ENCODE data around the gene SNX25. TPM values are rescaled to one million over a fixed set of nuclear protein-coding genes. Genes with fewer than 3 reads are reported as not detected.

The SNX25 gene
- total RNA-seq, 1 donor from 2014 or later: 24.1 TPM

GRCh38 chr4:185374573-185374972 is 165.2 kb downstream of the SNX25 start:
- Mint-ChIP-seq H3K36me3 (ENCODE audit: low read depth) (no peaks in the 10 kb centered on the region), H3K4me3 (ENCODE audit: low read depth) (no peak overlapping the region), H3K27me3 (ENCODE audit: low read depth) (no peaks in the 10 kb centered on the region), H3K9me3 (no peaks in the 10 kb centered on the region), H3K4me1 (ENCODE audit: low read depth) (no peaks in the 10 kb centered on the region), H3K27ac (no peak overlapping the region)
- intact Hi-C loops (cut with micrococcal nuclease): no loop called here
- no peak for DNase-seq (ENCODE audit: low spot score)

GRCh38 chr4:185378264-185378663 is 168.9 kb downstream of the SNX25 start:
- H3K36me3 Mint-ChIP-seq (ENCODE audit: low read depth): peaks cover 8% of the 10 kb centered on the region
- peaks cover 7% of the 10 kb centered on the region for H3K9me3 Mint-ChIP-seq
- no peak overlapping the region for H3K4me3 Mint-ChIP-seq (ENCODE audit: low read depth)
- DNase-seq (ENCODE audit: low spot score): no peak
- H3K27ac Mint-ChIP-seq: no peak overlapping the region
- H3K27me3 Mint-ChIP-seq (ENCODE audit: low read depth): no peaks in the 10 kb centered on the region
- intact Hi-C loops (cut with micrococcal nuclease): no loop called here
- no peaks in the 10 kb centered on the region for H3K4me1 Mint-ChIP-seq (ENCODE audit: low read depth)

DNA sequence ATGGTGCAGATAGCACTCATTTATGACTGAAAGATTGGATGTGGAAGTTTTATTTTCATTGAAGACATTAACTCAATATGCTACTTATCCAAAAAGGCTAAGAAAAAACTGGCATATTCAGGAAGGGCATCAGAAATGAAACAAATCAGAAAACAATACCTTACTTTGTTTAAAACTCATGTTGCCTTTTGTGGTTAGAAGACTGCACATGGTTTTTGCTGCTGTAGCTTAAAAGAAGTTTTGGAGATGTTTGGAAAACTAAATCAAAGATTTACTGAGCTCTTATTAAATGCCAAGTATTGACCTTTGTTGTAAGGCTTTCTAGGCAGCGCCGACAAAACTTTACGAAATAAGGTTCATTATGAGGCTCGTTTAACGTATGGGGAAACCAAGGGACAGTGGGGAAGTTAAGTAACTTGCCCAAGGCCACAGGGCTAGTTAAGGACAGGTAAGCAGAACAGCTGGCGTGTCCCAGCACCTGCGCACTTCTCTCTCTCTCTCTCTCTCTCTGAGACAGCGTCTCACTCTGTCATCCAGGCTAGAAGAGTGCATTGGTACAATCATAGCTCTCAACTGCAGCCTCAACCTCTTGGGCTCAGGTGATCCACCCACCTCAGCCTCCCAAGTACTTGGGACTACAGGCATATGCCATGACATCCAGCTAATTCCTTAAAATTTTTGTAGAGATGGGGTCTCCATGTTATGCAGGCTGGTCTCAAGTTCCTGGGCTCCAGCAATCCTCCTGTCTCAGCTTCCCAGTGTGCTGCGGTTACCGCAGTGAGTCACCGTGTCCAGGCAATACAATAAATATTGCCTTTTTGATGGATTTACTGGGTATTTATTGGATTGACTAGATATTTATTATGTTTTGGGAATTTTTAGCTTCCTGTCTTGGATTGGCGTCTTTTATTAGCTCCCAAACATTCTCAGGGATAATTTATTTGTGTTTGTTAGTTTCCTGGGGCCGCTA is 170.2 kb downstream of the SNX25 start:
- Mint-ChIP-seq H3K27ac (no peak overlapping the region), H3K36me3 (ENCODE audit: low read depth) (peaks cover 8% of the 10 kb centered on the region), H3K4me1 (ENCODE audit: low read depth) (peaks cover 4% of the 10 kb centered on the region), H3K27me3 (ENCODE audit: low read depth) (no peaks in the 10 kb centered on the region), H3K4me3 (ENCODE audit: low read depth) (no peak overlapping the region), H3K9me3 (peaks cover 7% of the 10 kb centered on the region)
- intact Hi-C loops (cut with micrococcal nuclease): no loop called here
- DNase-seq (ENCODE audit: low spot score): no peak

DNA sequence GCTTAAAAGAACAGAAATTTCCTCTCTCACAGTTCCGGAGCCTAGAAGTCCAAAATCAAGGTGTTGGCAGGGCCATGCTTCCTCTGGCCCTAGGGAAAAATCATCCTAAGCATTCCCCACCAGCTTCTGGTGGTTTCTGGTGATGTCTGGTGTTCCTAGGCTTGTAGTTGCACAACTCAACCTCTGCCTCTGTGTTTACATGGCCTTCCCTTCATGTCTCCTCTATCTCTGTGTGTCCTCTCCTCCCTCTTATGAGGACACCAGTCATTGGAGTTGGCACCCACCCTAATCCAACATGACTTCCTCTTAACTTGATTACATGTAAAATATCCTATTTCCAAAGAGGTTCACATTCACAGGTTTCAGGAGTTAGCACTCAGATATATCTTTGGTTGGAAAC is 170.9 kb downstream of the SNX25 start:
- H3K36me3 Mint-ChIP-seq (ENCODE audit: low read depth): peaks cover 8% of the 10 kb centered on the region
- H3K27me3 Mint-ChIP-seq (ENCODE audit: low read depth): no peaks in the 10 kb centered on the region
- H3K4me3 Mint-ChIP-seq (ENCODE audit: low read depth): no peak overlapping the region
- intact Hi-C loops (cut with micrococcal nuclease): no loop called here
- H3K27ac Mint-ChIP-seq: no peak overlapping the region
- H3K9me3 Mint-ChIP-seq: peaks cover 7% of the 10 kb centered on the region
- no peak for DNase-seq (ENCODE audit: low spot score)
- peaks cover 10% of the 10 kb centered on the region for H3K4me1 Mint-ChIP-seq (ENCODE audit: low read depth)

GRCh38 chr4:185381288-185382196 is 172.1 kb downstream of the SNX25 start:
- DNase-seq (ENCODE audit: low spot score): no peak
- no peak overlapping the region for H3K27ac Mint-ChIP-seq
- intact Hi-C loops (cut with micrococcal nuclease): no loop called here
- peaks cover 7% of the 10 kb centered on the region for H3K9me3 Mint-ChIP-seq
- no peaks in the 10 kb centered on the region for H3K27me3 Mint-ChIP-seq (ENCODE audit: low read depth)
- peaks cover 14% of the 10 kb centered on the region for H3K4me1 Mint-ChIP-seq (ENCODE audit: low read depth)
- H3K4me3 Mint-ChIP-seq (ENCODE audit: low read depth): no peak overlapping the region
- H3K36me3 Mint-ChIP-seq (ENCODE audit: low read depth): peaks cover 8% of the 10 kb centered on the region

GRCh38 chr4:185382754-185383153 is 173.4 kb downstream of the SNX25 start:
- no peak overlapping the region for H3K27ac Mint-ChIP-seq
- H3K36me3 Mint-ChIP-seq (ENCODE audit: low read depth): peaks cover 8% of the 10 kb centered on the region
- peaks cover 7% of the 10 kb centered on the region for H3K9me3 Mint-ChIP-seq
- no peak for DNase-seq (ENCODE audit: low spot score)
- H3K4me1 Mint-ChIP-seq (ENCODE audit: low read depth): peaks cover 14% of the 10 kb centered on the region
- no peaks in the 10 kb centered on the region for H3K27me3 Mint-ChIP-seq (ENCODE audit: low read depth)
- intact Hi-C loops (cut with micrococcal nuclease): no loop called here
- no peak overlapping the region for H3K4me3 Mint-ChIP-seq (ENCODE audit: low read depth)

- H3K36me3 Mint-ChIP-seq (ENCODE audit: low read depth): peaks cover 8% of the 10 kb centered on the region
- no peaks in the 10 kb centered on the region for H3K27me3 Mint-ChIP-seq (ENCODE audit: low read depth)
- H3K4me3 Mint-ChIP-seq (ENCODE audit: low read depth): no peak overlapping the region
- intact Hi-C loops (cut with micrococcal nuclease): no loop called here
- peaks cover 7% of the 10 kb centered on the region for H3K9me3 Mint-ChIP-seq
- no peak for DNase-seq (ENCODE audit: low spot score)
- H3K4me1 Mint-ChIP-seq (ENCODE audit: low read depth): peaks cover 14% of the 10 kb centered on the region
- no peak overlapping the region for H3K27ac Mint-ChIP-seq
Measured at GRCh38 chr4:185383451-185383850, 174.1 kb downstream of the SNX25 start.

DNA sequence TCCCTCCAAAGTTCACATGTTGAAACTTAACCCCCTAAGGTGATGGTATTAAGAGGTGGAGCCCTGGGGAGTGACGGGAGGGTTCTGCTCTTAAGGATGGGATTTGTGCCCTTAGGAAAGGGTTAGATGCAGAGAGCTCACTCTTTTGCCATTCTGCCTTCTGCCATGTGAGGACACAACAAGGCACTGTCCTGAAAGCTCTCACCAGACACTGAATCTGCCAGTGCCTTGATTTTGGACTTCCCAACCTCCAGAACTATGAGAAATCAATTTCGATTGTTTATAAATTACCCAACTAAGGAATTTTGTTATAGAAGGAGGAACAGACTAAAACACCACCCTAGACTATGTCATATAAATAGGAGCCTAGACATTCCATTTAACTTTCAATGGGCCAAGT is 174.7 kb downstream of the SNX25 start:
- peaks cover 8% of the 10 kb centered on the region for H3K36me3 Mint-ChIP-seq (ENCODE audit: low read depth)

DNA sequence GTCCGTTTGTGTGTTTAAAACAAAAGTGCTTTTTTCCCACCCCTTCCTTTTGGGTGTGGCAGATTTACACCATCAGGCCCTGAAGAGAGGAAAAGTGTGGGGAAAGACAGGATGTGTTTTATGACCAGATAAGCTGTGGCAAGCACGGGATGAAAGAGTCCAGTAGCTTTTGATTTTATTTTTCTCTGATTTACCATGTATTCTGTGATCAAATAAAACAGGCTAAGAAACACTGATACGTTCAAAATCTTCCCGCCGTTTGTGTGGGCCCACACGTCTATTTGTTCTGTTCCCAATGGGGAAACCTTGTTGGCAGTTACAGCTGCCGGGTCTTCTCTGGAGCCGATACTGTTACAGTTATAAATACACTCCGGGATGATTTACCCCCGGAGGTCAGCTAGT is 175.5 kb downstream of the SNX25 start:
- H3K27me3 Mint-ChIP-seq (ENCODE audit: low read depth): no peaks in the 10 kb centered on the region
- intact Hi-C loops (cut with micrococcal nuclease): no loop called here
- H3K36me3 Mint-ChIP-seq (ENCODE audit: low read depth): peaks cover 8% of the 10 kb centered on the region
- H3K4me3 Mint-ChIP-seq (ENCODE audit: low read depth): no peak overlapping the region
- DNase-seq (ENCODE audit: low spot score): no peak
- H3K9me3 Mint-ChIP-seq: peaks cover 7% of the 10 kb centered on the region
- H3K4me1 Mint-ChIP-seq (ENCODE audit: low read depth): peaks cover 14% of the 10 kb centered on the region
- H3K27ac Mint-ChIP-seq: no peak overlapping the region

More for the DNA sequence above, 174.7 kb downstream of the SNX25 start:
- Mint-ChIP-seq H3K27ac (no peak overlapping the region), H3K4me3 (ENCODE audit: low read depth) (no peak overlapping the region), H3K9me3 (peaks cover 7% of the 10 kb centered on the region), H3K4me1 (ENCODE audit: low read depth) (peaks cover 14% of the 10 kb centered on the region), H3K27me3 (ENCODE audit: low read depth) (no peaks in the 10 kb centered on the region)
- intact Hi-C loops (cut with micrococcal nuclease): no loop called here
- DNase-seq (ENCODE audit: low spot score): no peak

GRCh38 chr4:185387957-185388356 is 178.6 kb downstream of the SNX25 start:
- no peak for DNase-seq (ENCODE audit: low spot score)
- H3K9me3 Mint-ChIP-seq: no peaks in the 10 kb centered on the region
- H3K4me3 Mint-ChIP-seq (ENCODE audit: low read depth): no peak overlapping the region
- peaks cover 17% of the 10 kb centered on the region for H3K4me1 Mint-ChIP-seq (ENCODE audit: low read depth)
- intact Hi-C loops (cut with micrococcal nuclease): no loop called here
- H3K36me3 Mint-ChIP-seq (ENCODE audit: low read depth): no peaks in the 10 kb centered on the region
- no peaks in the 10 kb centered on the region for H3K27me3 Mint-ChIP-seq (ENCODE audit: low read depth)
- no peak overlapping the region for H3K27ac Mint-ChIP-seq

- no peak for DNase-seq (ENCODE audit: low spot score)
- Mint-ChIP-seq H3K9me3 (no peaks in the 10 kb centered on the region), H3K27ac (no peak overlapping the region), H3K36me3 (ENCODE audit: low read depth) (no peaks in the 10 kb centered on the region), H3K4me1 (ENCODE audit: low read depth) (peaks cover 18% of the 10 kb centered on the region), H3K4me3 (ENCODE audit: low read depth) (no peak overlapping the region), H3K27me3 (ENCODE audit: low read depth) (no peaks in the 10 kb centered on the region)
- intact Hi-C loops (cut with micrococcal nuclease): loop anchor here (10.0 kb wide), 2 partner anchors 246 to 566 kb away; partner anchors contain the start of genes ACSL1 and SLC25A4
Measured at GRCh38 chr4:185390941-185391340, 181.5 kb downstream of the SNX25 start.

- Mint-ChIP-seq H3K4me3 (ENCODE audit: low read depth) (no peak overlapping the region), H3K9me3 (no peaks in the 10 kb centered on the region)
- intact Hi-C loops (cut with micrococcal nuclease): loop anchor here (10.0 kb wide), 2 partner anchors 247 to 567 kb away; partner anchors contain the start of genes ACSL1 and SLC25A4
Measured at GRCh38 chr4:185392156-185392555, 182.8 kb downstream of the SNX25 start.

More at GRCh38 chr4:185392156-185392555, 182.8 kb downstream of the SNX25 start:
- peaks cover 20% of the 10 kb centered on the region for H3K4me1 Mint-ChIP-seq (ENCODE audit: low read depth)
- DNase-seq (ENCODE audit: low spot score): no peak
- peaks cover 4% of the 10 kb centered on the region for H3K36me3 Mint-ChIP-seq (ENCODE audit: low read depth)
- no peak overlapping the region for H3K27ac Mint-ChIP-seq
- H3K27me3 Mint-ChIP-seq (ENCODE audit: low read depth): no peaks in the 10 kb centered on the region
